Stimulated activated CD4-positive, alpha-beta T cell treated with anti-CD3 and anti-CD28 coated beads, Interleukin-4, amount 100 ng/mL, for 48 hours (primary cell): ENCODE results near the gene CENPP.
"Not testable (repeated sequence)": the region's sequence is repeated elsewhere in the genome, so short reads cannot be mapped to it uniquely, and the experiment has no call there.

ENCODE experiments used
- DNase-seq, 2 donors: peaks; one replicate each; pipeline ENCODE4 v3.0.0-alpha.2; 2020; ENCODE audit warnings: low read depth in 2 of 2

CENPP gene

GRCh38 chr9:92380603-92381002 lies 54.9 kb downstream of the CENPP start:
- DNase-seq: no peak

- DNase-seq: no peak
These were observed 56.0 kb downstream of the CENPP start for GRCh38 chr9:92381775-92382174.

- no peak for DNase-seq
These were observed 58.6 kb downstream of the CENPP start for GRCh38 chr9:92384375-92384774.

GRCh38 chr9:92385001-92385400 lies 59.2 kb downstream of the CENPP start:
- no peak for DNase-seq

- DNase-seq: no peak
These were observed 59.7 kb downstream of the CENPP start for GRCh38 chr9:92385477-92385876.

- DNase-seq: no peak
These were observed 60.2 kb downstream of the CENPP start for GRCh38 chr9:92385953-92386352.

GRCh38 chr9:92392690-92393089 lies 66.9 kb downstream of the CENPP start:
- DNase-seq: no peak

- no peak for DNase-seq
These were observed 67.9 kb downstream of the CENPP start for GRCh38 chr9:92393686-92394085.

GRCh38 chr9:92395617-92396016 lies 69.9 kb downstream of the CENPP start:
- DNase-seq: no peak

- DNase-seq: no peak
These were observed 72.1 kb downstream of the CENPP start for GRCh38 chr9:92397853-92398252.

GRCh38 chr9:92402360-92402759 lies 76.6 kb downstream of the CENPP start:
- no peak for DNase-seq

- DNase-seq: no peak
These were observed 77.3 kb downstream of the CENPP start for GRCh38 chr9:92402826-92403745.

GRCh38 chr9:92404042-92404836 lies 78.5 kb downstream of the CENPP start, which contains the start of gene OGN:
TSS of gene OGN (minus strand) at chr9:92404578. CDS start at chr9:92403407, 1,171 bp downstream.
- no peak for DNase-seq

- DNase-seq: no peak
These were observed 80.1 kb downstream of the CENPP start for GRCh38 chr9:92405818-92406217.

GRCh38 chr9:92406477-92406876 lies 80.7 kb downstream of the CENPP start:
- no peak for DNase-seq

GRCh38 chr9:92407818-92408217 lies 82.1 kb downstream of the CENPP start:
- no peak for DNase-seq

GRCh38 chr9:92408747-92409478 lies 83.2 kb downstream of the CENPP start:
- DNase-seq: no peak

- not testable (repeated sequence) for DNase-seq
These were observed 85.4 kb downstream of the CENPP start for GRCh38 chr9:92411157-92411556.

- DNase-seq: no peak
These were observed 88.8 kb downstream of the CENPP start for GRCh38 chr9:92414566-92414965.

GRCh38 chr9:92422611-92423338 lies 97.0 kb downstream of the CENPP start:
- DNase-seq: no peak

- no peak for DNase-seq
These were observed 97.9 kb downstream of the CENPP start for GRCh38 chr9:92423612-92424011.
